ENCODE measurements around the gene ZBTB42.

ZBTB42 gene

GRCh38 chr14:104800015-104800770, 708 bp upstream of the ZBTB42 start:
- peak overlapping the region; percentile 53 for H3K4me3 ChIP-seq (ENCODE audit: low read depth, low read length)
- DNase-seq (ENCODE audit: low read depth), result no peak
- no peak for TF ChIP-seq CTCF (IDR thresholded peaks at IDR 0.05; ENCODE audit: low read depth, low read length, missing control alignments)
- in situ Hi-C loops (cut with HindIII; ENCODE audit: low sequenced_read_pairs), result no loop called here

- H3K4me3 ChIP-seq (ENCODE audit: low read depth, low read length), result peak overlapping the region; percentile 53
- in situ Hi-C loops (cut with HindIII; ENCODE audit: low sequenced_read_pairs), result no loop called here
- TF ChIP-seq CTCF (IDR thresholded peaks at IDR 0.05; ENCODE audit: low read depth, low read length, missing control alignments), result no peak
- no peak for DNase-seq (ENCODE audit: low read depth)
Observed at GRCh38 chr14:104801520-104802393, 856 bp downstream of the ZBTB42 start.

- in situ Hi-C loops (cut with HindIII; ENCODE audit: low sequenced_read_pairs), result no loop called here
- no peak for TF ChIP-seq CTCF (IDR thresholded peaks at IDR 0.05; ENCODE audit: low read depth, low read length, missing control alignments)
- no peak overlapping the region for H3K4me3 ChIP-seq (ENCODE audit: low read depth, low read length)
- DNase-seq (ENCODE audit: low read depth), result no peak
Observed at GRCh38 chr14:104802394-104803184, 1.7 kb downstream of the ZBTB42 start.

DNA sequence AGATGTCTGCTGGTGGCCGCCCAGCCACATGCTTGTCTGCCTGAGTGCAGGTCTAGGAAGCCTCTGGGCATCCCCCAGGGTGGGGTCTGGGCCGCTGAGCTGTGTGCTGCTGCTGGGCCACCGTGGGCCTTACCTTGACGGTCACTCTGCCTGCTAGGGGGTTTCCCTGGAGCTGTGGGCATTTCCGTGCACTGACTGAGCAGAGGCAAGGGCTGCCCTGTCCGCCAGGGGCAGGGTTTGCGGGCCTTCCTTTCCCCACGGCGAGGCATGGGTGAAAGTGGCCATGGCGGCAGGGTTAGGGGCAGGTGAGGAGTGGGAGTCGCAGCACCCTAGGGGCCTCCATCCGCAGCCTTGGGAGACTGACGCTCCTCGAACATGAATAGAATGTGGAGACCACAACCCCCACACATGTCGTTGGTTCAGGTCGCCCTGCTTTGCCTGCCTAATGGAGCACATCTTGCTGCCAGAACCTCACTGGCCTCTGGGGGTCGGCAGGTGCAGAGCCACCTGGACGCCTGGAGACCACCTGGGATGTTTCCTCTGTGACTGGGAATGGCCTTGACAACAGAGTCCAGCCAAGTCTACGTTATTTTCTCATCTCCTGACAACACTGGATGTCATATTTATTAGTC, 2.5 kb downstream of the ZBTB42 start:
- DNase-seq (ENCODE audit: low read depth), result no peak
- in situ Hi-C loops (cut with HindIII; ENCODE audit: low sequenced_read_pairs), result no loop called here
- no peak overlapping the region for H3K4me3 ChIP-seq (ENCODE audit: low read depth, low read length)
- TF ChIP-seq CTCF (IDR thresholded peaks at IDR 0.05; ENCODE audit: low read depth, low read length, missing control alignments), result no peak

DNA sequence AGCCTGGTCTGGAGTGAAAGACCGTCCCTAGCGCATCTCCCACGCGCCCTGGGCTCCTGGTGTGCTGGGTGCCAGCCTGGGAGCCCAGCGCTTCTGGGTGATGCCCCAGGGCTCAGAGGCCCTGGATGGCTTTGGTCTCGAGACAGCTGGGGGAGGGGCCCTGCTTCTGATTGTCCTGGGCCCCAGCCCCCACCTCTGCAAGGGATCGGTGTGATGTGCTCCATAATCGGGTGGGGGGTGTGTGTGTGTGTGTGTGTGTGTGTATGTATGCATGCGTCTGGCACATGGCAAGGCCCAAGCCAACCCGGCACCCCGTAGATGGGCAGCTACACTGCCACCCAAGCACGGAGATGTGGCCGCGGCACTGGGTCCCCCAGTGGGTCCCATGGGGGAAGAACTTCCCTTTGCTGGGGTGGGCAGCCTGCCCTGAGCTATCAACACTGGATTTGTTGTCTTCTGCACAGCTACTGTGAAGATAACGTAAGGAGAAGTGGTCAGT, 3.1 kb downstream of the ZBTB42 start:
- no peak for TF ChIP-seq CTCF (IDR thresholded peaks at IDR 0.05; ENCODE audit: low read depth, low read length, missing control alignments)
- DNase-seq (ENCODE audit: low read depth), result no peak
- no peak overlapping the region for H3K4me3 ChIP-seq (ENCODE audit: low read depth, low read length)
- in situ Hi-C loops (cut with HindIII; ENCODE audit: low sequenced_read_pairs), result no loop called here

Measured in astrocyte of the cerebellum (primary cell).